H7 (cell line): ENCODE results near the gene CDH23. TPM values are rescaled to one million over a fixed set of nuclear protein-coding genes. Genes with fewer than 3 reads are reported as not detected.

Experiments used
- DNase-seq: peaks from one replicate; pipeline ENCODE4 v3.0.0; 2012
- H3K27me3 ChIP-seq: 2 replicates; pipeline ENCODE4 v1.6.0; 2011; ENCODE audit warnings: mild to moderate bottlenecking, low read length; ENCODE audit not compliant: control insufficient read depth, insufficient read depth
- H3K36me3 ChIP-seq: replicated peaks from 2 replicates; pipeline ENCODE4 v1.5.1; 2011; ENCODE audit warnings: low read length; ENCODE audit not compliant: control insufficient read depth, insufficient read depth
- H3K4me3 ChIP-seq: 2 replicates; pipeline ENCODE4 v1.5.1; 2011; ENCODE audit warnings: low read depth, mild to moderate bottlenecking, control low read depth, low read length, moderate library complexity; ENCODE audit not compliant: insufficient read depth
- total RNA-seq: library from RNA; depleted of rRNA; stranded (reverse); fragments of >200 nt; shearing (Covaris generic); gene quantifications from 2 replicates; pipeline ENCODE4 v1.2.3, GENCODE V29; 2014

Gene CDH23
- total RNA-seq, 1 experiment from 2014 or later: 4.5 TPM

- Histone ChIP-seq H3K4me3 (no peak overlapping the region), H3K36me3 (no peaks in the 10 kb centered on the region), H3K27me3 (no peaks in the 10 kb centered on the region)
- DNase-seq: peak; percentile 71
Observed at GRCh38 chr10:71473671-71474599, 77.2 kb downstream of the CDH23 start.

DNA sequence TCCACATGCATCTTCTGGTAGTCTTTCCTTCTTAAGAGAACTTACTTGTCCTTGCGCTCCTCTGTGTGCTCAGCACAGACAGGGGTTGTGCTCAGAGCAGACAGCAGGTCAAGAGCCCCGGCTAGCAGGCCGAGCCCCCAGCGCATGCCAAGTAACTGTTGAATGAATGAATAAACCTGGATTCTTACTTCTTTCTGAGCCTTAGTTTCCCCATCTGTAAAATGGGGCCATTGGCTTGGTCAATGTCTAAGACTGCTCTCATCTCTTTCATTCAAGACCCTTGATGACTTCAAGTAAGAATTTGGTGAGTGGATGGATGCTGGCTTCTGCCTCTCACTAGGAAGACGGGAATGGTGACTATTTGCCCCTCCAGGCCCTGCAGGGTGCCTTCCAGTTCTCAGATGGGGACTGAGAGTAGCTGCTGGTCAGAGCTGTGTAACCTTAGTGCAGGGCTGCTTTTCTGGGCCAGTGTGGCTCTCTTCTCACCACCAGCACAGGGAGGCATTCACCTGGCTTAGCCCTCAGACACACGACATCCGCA is 78.1 kb downstream of the CDH23 start:
- no peak overlapping the region for H3K4me3 ChIP-seq
- H3K36me3 ChIP-seq: no peaks in the 10 kb centered on the region
- peak; percentile 46 for DNase-seq
- H3K27me3 ChIP-seq: no peaks in the 10 kb centered on the region

DNA sequence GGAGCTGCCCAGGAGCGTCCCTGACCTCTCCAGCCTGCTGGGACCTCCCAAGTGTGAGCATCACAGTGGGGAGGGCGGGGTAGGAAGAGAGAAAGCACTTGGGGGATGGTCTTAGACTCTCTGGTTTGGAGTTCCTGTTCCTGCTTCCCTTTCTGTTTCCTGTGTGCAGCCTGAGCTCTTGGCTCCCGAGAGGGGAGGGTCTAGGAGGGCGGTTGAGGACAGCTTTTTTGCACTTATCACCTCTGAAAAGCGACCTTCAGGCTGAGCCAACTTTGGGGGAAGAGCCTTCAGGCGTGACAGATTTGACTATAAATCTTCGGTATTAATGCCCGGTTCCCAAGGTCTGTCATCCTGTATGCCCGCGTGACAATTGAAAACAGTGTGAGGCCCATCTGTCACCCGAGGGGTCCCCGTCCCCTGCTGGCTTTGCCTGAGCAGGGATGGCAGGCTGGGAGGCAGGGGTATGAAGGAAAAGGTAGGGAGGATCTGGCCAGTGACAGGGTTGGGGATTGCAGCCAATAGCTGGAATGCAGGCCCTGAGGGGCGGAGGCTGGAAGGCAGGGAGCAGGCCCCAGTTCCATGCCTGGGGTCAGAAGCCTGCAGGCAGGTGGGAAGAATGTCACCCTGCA is 78.6 kb downstream of the CDH23 start:
- peak; percentile 89 for DNase-seq
- H3K36me3 ChIP-seq: no peaks in the 10 kb centered on the region
- no peaks in the 10 kb centered on the region for H3K27me3 ChIP-seq
- no peak overlapping the region for H3K4me3 ChIP-seq

- DNase-seq: no peak
- no peaks in the 10 kb centered on the region for H3K36me3 ChIP-seq
- no peak overlapping the region for H3K4me3 ChIP-seq
- H3K27me3 ChIP-seq: no peaks in the 10 kb centered on the region; the same call in 1 of the 2 replicates
Observed at GRCh38 chr10:71476228-71477011, 79.7 kb downstream of the CDH23 start.

DNA sequence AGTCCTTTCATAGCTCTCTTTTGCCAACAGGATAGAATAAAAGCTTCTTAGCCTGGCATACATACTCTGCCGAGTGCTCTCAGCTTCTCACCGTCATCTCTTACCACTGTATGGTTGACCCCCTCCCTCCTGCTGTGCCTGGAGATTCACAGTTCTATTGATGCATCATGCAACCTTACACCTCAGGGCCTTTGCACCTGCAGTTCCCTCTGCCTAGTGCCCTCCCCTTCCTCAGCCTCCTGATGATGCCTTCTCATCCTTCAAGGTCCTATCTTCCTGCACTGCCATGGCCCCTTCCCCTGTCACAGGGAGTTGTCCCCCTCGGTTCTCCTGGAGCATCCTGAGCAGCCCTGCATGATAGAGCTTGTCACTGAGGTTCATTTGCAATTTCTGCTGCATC is 81.5 kb downstream of the CDH23 start:
- H3K27me3 ChIP-seq: no peaks in the 10 kb centered on the region; the same call in 1 of the 2 replicates
- H3K4me3 ChIP-seq: no peak overlapping the region
- DNase-seq: no peak
- H3K36me3 ChIP-seq: no peaks in the 10 kb centered on the region

DNA sequence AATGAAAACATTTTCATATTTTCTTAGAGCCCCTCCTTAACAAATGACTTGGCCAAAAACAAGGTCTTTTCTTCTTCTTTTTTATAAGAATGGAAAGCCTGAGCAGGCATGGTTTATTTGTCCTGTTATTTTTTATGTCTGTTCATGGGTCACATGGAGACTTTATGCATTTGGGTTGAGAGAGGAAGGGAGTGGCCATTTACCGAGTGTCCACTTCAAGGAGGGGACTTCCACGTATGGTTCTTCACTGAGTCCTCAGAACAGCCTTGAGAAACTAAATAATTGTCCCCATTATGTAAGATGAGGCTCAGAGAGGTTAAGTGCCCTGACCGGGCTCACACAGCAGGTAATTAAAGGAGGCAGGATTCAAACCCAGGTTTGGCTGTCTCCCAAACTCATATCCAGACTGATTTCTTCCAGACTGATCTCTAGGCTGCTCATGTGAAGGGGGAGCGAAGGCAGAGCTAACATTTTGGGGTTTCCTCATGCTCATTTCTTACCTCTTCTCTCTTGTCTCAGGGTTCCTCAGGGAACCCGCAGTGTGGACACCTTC is 82.2 kb downstream of the CDH23 start:
- no peaks in the 10 kb centered on the region for H3K36me3 ChIP-seq
- no peak for DNase-seq
- H3K27me3 ChIP-seq: no peaks in the 10 kb centered on the region; the same call in 1 of the 2 replicates
- no peak overlapping the region for H3K4me3 ChIP-seq

- DNase-seq: no peak
- Histone ChIP-seq H3K27me3 (no peaks in the 10 kb centered on the region; the same call in 1 of the 2 replicates), H3K36me3 (no peaks in the 10 kb centered on the region), H3K4me3 (no peak overlapping the region)
Observed at GRCh38 chr10:71479831-71480230, 83.1 kb downstream of the CDH23 start.

- DNase-seq: no peak
- no peak overlapping the region for H3K4me3 ChIP-seq
- H3K36me3 ChIP-seq: no peaks in the 10 kb centered on the region
- no peaks in the 10 kb centered on the region; the same call in 1 of the 2 replicates for H3K27me3 ChIP-seq
Observed at GRCh38 chr10:71480662-71481061, 83.9 kb downstream of the CDH23 start.

- Histone ChIP-seq H3K27me3 (no peaks in the 10 kb centered on the region; the same call in 1 of the 2 replicates), H3K36me3 (no peaks in the 10 kb centered on the region), H3K4me3 (no peak overlapping the region)
- no peak for DNase-seq
Observed at GRCh38 chr10:71481746-71482410, 85.2 kb downstream of the CDH23 start.

DNA sequence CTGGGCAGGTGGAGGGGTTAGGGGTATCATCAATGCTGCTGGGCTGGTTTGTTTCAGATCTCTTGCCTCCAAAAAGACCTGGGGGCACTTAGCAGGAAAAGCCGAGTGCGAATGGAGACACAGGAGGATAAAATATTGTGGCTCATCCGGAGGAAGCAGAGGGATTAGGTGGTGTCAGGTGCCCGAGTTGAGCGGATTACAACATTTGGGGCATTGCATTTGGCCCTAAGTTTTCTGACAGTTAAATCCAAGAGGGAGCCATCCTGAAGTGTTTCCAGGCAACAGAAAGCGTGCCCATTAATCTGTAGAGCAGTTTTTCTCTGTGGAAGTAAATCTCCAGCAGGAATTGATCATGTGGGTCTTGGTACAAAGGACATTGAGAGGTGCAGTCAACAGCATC is 85.9 kb downstream of the CDH23 start:
- Histone ChIP-seq H3K4me3 (no peak overlapping the region), H3K27me3 (no peaks in the 10 kb centered on the region; the same call in 1 of the 2 replicates), H3K36me3 (no peaks in the 10 kb centered on the region)
- no peak for DNase-seq

DNA sequence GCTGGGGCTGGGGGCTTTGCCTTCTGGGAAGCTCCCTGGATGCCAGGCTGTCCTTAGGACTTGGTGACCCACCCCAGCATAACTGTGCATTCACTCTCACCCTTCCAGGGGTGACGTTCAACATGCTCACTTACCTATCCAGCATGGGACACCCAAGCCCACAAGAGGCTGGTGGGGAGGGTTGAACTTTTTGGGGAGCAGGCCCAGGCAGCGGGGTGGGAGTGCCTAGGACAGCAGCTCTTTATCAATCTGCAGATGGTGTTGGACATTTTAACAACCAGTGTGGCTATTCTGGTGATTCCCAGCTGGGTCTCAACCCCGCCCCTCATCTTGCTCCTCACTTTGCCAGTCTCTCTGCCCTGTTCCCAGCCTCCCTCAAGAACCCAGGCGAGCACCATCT is 86.4 kb downstream of the CDH23 start:
- H3K36me3 ChIP-seq: no peaks in the 10 kb centered on the region
- no peak overlapping the region for H3K4me3 ChIP-seq
- no peaks in the 10 kb centered on the region; the same call in 1 of the 2 replicates for H3K27me3 ChIP-seq
- no peak for DNase-seq

- Histone ChIP-seq H3K36me3 (no peaks in the 10 kb centered on the region), H3K4me3 (no peak overlapping the region), H3K27me3 (no peaks in the 10 kb centered on the region; the same call in 1 of the 2 replicates)
- DNase-seq: peak; percentile 72
Observed at GRCh38 chr10:71483885-71484751, 87.4 kb downstream of the CDH23 start.
